Stimulated activated CD8-positive, alpha-beta memory T cell treated with anti-CD3 and anti-CD28 coated beads, Interleukin-7, amount 100 ng/mL, for 1 hour (primary cell): ENCODE measurements around the gene CHMP1B.

Experiments
- DNase-seq, 2 donors: peaks; one replicate each; pipeline ENCODE4 v3.0.0-alpha.2; 2020; ENCODE audit warnings: low read depth in 2 of 2

CHMP1B gene

GRCh38 chr18:11902522-11903292 is 51.5 kb downstream of the CHMP1B start:
- no peak for DNase-seq
